NCI-H460 (cell line): Measurements from ENCODE around the gene SORBS2. TPM values are rescaled to one million over a fixed set of nuclear protein-coding genes. Genes with fewer than 3 reads are reported as not detected.
A peak's percentile ranks its signal among the peaks of the same experiment; 100 is the strongest.

Experiments used
- DNase-seq: peaks from one replicate; pipeline ENCODE4 v3.0.0-alpha.2; 2016; ENCODE audit warnings: low read depth; ENCODE audit errors: extremely low read depth
- total RNA-seq: library from RNA; depleted of rRNA; stranded (reverse); fragments of >200 nt; shearing (Covaris generic); gene quantifications from 2 replicates; pipeline ENCODE4 v1.2.3, GENCODE V29; 2014

Gene SORBS2
- total RNA-seq, 1 experiment from 2014 or later, result 23.8 TPM

GRCh38 chr4:185741795-185742194 is 70.2 kb downstream of the SORBS2 start:
- DNase-seq, result no peak

GRCh38 chr4:185740471-185740873 is 71.5 kb downstream of the SORBS2 start:
- DNase-seq, result no peak

- no peak for DNase-seq
Measured at GRCh38 chr4:185738820-185739219, 73.2 kb downstream of the SORBS2 start.

GRCh38 chr4:185738038-185738552 is 73.9 kb downstream of the SORBS2 start:
- DNase-seq, result no peak

- DNase-seq, result no peak
Measured at GRCh38 chr4:185737489-185738037, 74.4 kb downstream of the SORBS2 start.

GRCh38 chr4:185736882-185737281 is 75.1 kb downstream of the SORBS2 start:
- DNase-seq, result no peak

GRCh38 chr4:185735866-185736400 is 76.1 kb downstream of the SORBS2 start:
- no peak for DNase-seq

- no peak for DNase-seq
Measured at GRCh38 chr4:185734930-185735329, 77.1 kb downstream of the SORBS2 start.

GRCh38 chr4:185734214-185734613 is 77.8 kb downstream of the SORBS2 start:
- no peak for DNase-seq

- no peak for DNase-seq
Measured at GRCh38 chr4:185730849-185731608, 81.0 kb downstream of the SORBS2 start.

- no peak for DNase-seq
Measured at GRCh38 chr4:185730387-185730786, 81.6 kb downstream of the SORBS2 start.

GRCh38 chr4:185729391-185729804 is 82.6 kb downstream of the SORBS2 start:
- no peak for DNase-seq

GRCh38 chr4:185728893-185729292 is 83.1 kb downstream of the SORBS2 start:
- DNase-seq, result no peak

GRCh38 chr4:185726931-185727330 is 85.1 kb downstream of the SORBS2 start:
- no peak for DNase-seq

- no peak for DNase-seq
Measured at GRCh38 chr4:185723631-185724260, 88.2 kb downstream of the SORBS2 start.

- DNase-seq, result peak; percentile 44
Measured at GRCh38 chr4:185722029-185722316, 90.0 kb downstream of the SORBS2 start.

- peak; percentile 5 for DNase-seq
Measured at GRCh38 chr4:185721190-185722028, 90.6 kb downstream of the SORBS2 start.

- DNase-seq, result no peak
Measured at GRCh38 chr4:185719500-185719858, 92.5 kb downstream of the SORBS2 start.

- no peak for DNase-seq
Measured at GRCh38 chr4:185718578-185719499, 93.2 kb downstream of the SORBS2 start.

GRCh38 chr4:185717377-185717741 is 94.6 kb downstream of the SORBS2 start:
- DNase-seq, result no peak
